Measurements from ENCODE around the gene ACACA.
A peak's percentile ranks its signal among the peaks of the same experiment; 100 is the strongest.

ACACA gene

GRCh38 chr17:37386462-37386861, 20.2 kb downstream of the ACACA start:
- no peaks in the 10 kb centered on the region for H4K20me1 ChIP-seq
- no peak overlapping the region for H3K9ac ChIP-seq
- no peak for TF ChIP-seq Cebpa-rat (IDR thresholded peaks at IDR 0.05)
- no peak overlapping the region for H3K4me2 ChIP-seq
- no peaks in the 10 kb centered on the region for H3K27me3 ChIP-seq
- peaks cover 0 to 7% (median 0%) of the 10 kb centered on the region in 10 experiments; a peak in 1 of 20 replicates for H3K4me1 ChIP-seq
- H3K27ac ChIP-seq = no peak overlapping the region
- H3K36me3 ChIP-seq = peaks cover 0 to 12% (median 0%) of the 10 kb centered on the region in 11 experiments; a peak in 3 of 22 replicates
- H3K4me3 ChIP-seq = no peak overlapping the region
- no peaks in the 10 kb centered on the region; a peak in 2 of 22 replicates for H3K9me3 ChIP-seq (replicated peaks in 1 of 11)

GRCh38 chr17:37385474-37385990, 21.1 kb downstream of the ACACA start:
- no peak overlapping the region for H3K27ac ChIP-seq
- H3K4me2 ChIP-seq = no peak overlapping the region
- H3K36me3 ChIP-seq = peaks cover 0 to 12% (median 0%) of the 10 kb centered on the region in 11 experiments; a peak in 3 of 22 replicates
- H3K27me3 ChIP-seq = no peaks in the 10 kb centered on the region
- no peak for TF ChIP-seq Cebpa-rat (IDR thresholded peaks at IDR 0.05)
- H3K9ac ChIP-seq = no peak overlapping the region
- H4K20me1 ChIP-seq = no peaks in the 10 kb centered on the region
- peaks cover 0 to 3% (median 0%) of the 10 kb centered on the region in 11 experiments; a peak in 3 of 22 replicates for H3K9me3 ChIP-seq (replicated peaks in 1 of 11)
- H3K4me3 ChIP-seq = no peak overlapping the region
- peaks cover 0 to 7% (median 0%) of the 10 kb centered on the region in 10 experiments; a peak in 1 of 20 replicates for H3K4me1 ChIP-seq

GRCh38 chr17:37384560-37385149, 22.0 kb downstream of the ACACA start:
- Histone ChIP-seq H3K4me2 (0 out of 22 replicates have a peak overlapping the region, but pooled peaks of 2 of the 11 experiments have one; percentile 1 to 10), H4K20me1 (no peaks in the 10 kb centered on the region), H3K27ac (no peak overlapping the region), H3K36me3 (peaks cover 0 to 12% (median 0%) of the 10 kb centered on the region in 11 experiments; a peak in 3 of 22 replicates), H3K27me3 (no peaks in the 10 kb centered on the region), H3K9me3 (replicated peaks in 1 of 11) (peaks cover 0 to 3% (median 0%) of the 10 kb centered on the region in 11 experiments; a peak in 3 of 22 replicates), H3K4me3 (no peak overlapping the region), H3K4me1 (peaks cover 0 to 7% (median 0%) of the 10 kb centered on the region in 10 experiments; a peak in 1 of 20 replicates), H3K9ac (no peak overlapping the region)
- TF ChIP-seq Cebpa-rat (IDR thresholded peaks at IDR 0.05) = no peak

GRCh38 chr17:37382056-37382455, 24.6 kb downstream of the ACACA start:
- Histone ChIP-seq H3K9ac (no peak overlapping the region), H3K36me3 (no peaks in the 10 kb centered on the region), H4K20me1 (no peaks in the 10 kb centered on the region), H3K27ac (no peak overlapping the region), H3K4me2 (no peak overlapping the region), H3K4me1 (peaks cover 0 to 7% (median 0%) of the 10 kb centered on the region in 10 experiments; a peak in 2 of 20 replicates), H3K27me3 (no peaks in the 10 kb centered on the region), H3K4me3 (no peak overlapping the region), H3K9me3 (replicated peaks in 1 of 11) (peaks cover 0 to 3% (median 0%) of the 10 kb centered on the region in 11 experiments; a peak in 3 of 22 replicates)
- TF ChIP-seq Cebpa-rat (IDR thresholded peaks at IDR 0.05) = no peak

GRCh38 chr17:37375706-37376105, 30.9 kb downstream of the ACACA start, which contains the start of gene C17orf78:
Gene C17orf78 (plus strand): TSS chr17:37375985. CDS start chr17:37376093, 108 bp downstream.
- no peak within 1 kb of the TSS for H3K27ac ChIP-seq
- no peaks in the 10 kb centered on the region; a peak in 1 of 20 replicates for H3K4me1 ChIP-seq
- H3K9me3 ChIP-seq (replicated peaks in 1 of 11) = no peaks in the 10 kb centered on the region
- no peak within 1 kb of the TSS for H3K9ac ChIP-seq
- H3K4me2 ChIP-seq = no peak within 1 kb of the TSS
- H3K36me3 ChIP-seq = no peaks in the 10 kb centered on the region
- no peak within 1 kb of the TSS for H3K4me3 ChIP-seq
- TF ChIP-seq Cebpa-rat (IDR thresholded peaks at IDR 0.05) = no peak
- no peaks in the 10 kb centered on the region for H4K20me1 ChIP-seq
- H3K27me3 ChIP-seq = no peaks in the 10 kb centered on the region

- H3K36me3 ChIP-seq = no peaks in the 10 kb centered on the region
- H3K27me3 ChIP-seq = no peaks in the 10 kb centered on the region
- no peak for TF ChIP-seq Cebpa-rat (IDR thresholded peaks at IDR 0.05)
- H3K4me1 ChIP-seq = peaks cover 0 to 1% (median 0%) of the 10 kb centered on the region in 10 experiments; a peak in 4 of 20 replicates
- H3K4me2 ChIP-seq = no peak overlapping the region
- no peak overlapping the region for H3K9ac ChIP-seq
- H3K4me3 ChIP-seq = no peak overlapping the region
- H3K9me3 ChIP-seq (replicated peaks in 1 of 11) = no peaks in the 10 kb centered on the region
- H4K20me1 ChIP-seq = no peaks in the 10 kb centered on the region
- H3K27ac ChIP-seq = no peak overlapping the region
Measured at GRCh38 chr17:37373530-37374159, 33.0 kb downstream of the ACACA start.

GRCh38 chr17:37368577-37368976, 38.1 kb downstream of the ACACA start:
- peaks cover 0 to 5% (median 0%) of the 10 kb centered on the region in 10 experiments; a peak in 4 of 20 replicates for H3K4me1 ChIP-seq
- no peaks in the 10 kb centered on the region for H4K20me1 ChIP-seq
- no peak overlapping the region for H3K4me3 ChIP-seq
- no peaks in the 10 kb centered on the region for H3K27me3 ChIP-seq
- no peak overlapping the region for H3K27ac ChIP-seq
- H3K36me3 ChIP-seq = peaks cover 0 to 4% (median 0%) of the 10 kb centered on the region in 11 experiments; a peak in 1 of 22 replicates
- H3K9ac ChIP-seq = no peak overlapping the region
- no peaks in the 10 kb centered on the region for H3K9me3 ChIP-seq (replicated peaks in 1 of 11)
- TF ChIP-seq Cebpa-rat (IDR thresholded peaks at IDR 0.05) = peak in 3 of 11 experiments; percentile 15 to 72 (median 43); a peak in 3 of 22 replicates
- H3K4me2 ChIP-seq = peak overlapping the region in 1 of 11 experiments; percentile 12; a peak in 1 of 22 replicates

- no peak for TF ChIP-seq Cebpa-rat (IDR thresholded peaks at IDR 0.05)
- Histone ChIP-seq H3K4me1 (peaks cover 0 to 14% (median 6%) of the 10 kb centered on the region in 10 experiments; a peak in 14 of 20 replicates), H3K36me3 (peaks cover 0 to 4% (median 0%) of the 10 kb centered on the region in 11 experiments; a peak in 1 of 22 replicates), H3K9ac (no peak overlapping the region), H3K9me3 (replicated peaks in 1 of 11) (no peaks in the 10 kb centered on the region), H4K20me1 (no peaks in the 10 kb centered on the region), H3K27me3 (no peaks in the 10 kb centered on the region), H3K27ac (no peak overlapping the region), H3K4me3 (no peak overlapping the region), H3K4me2 (no peak overlapping the region)
Measured at GRCh38 chr17:37365589-37365988, 41.0 kb downstream of the ACACA start.

GRCh38 chr17:37361543-37361942, 45.1 kb downstream of the ACACA start:
- H3K4me1 ChIP-seq = peaks cover 23 to 36% (median 31%) of the 10 kb centered on the region in 10 experiments
- H3K27me3 ChIP-seq = no peaks in the 10 kb centered on the region
- peaks cover 0 to 7% (median 0%) of the 10 kb centered on the region in 11 experiments; a peak in 3 of 22 replicates for H3K36me3 ChIP-seq
- peak overlapping the region in 1 of 11 experiments; percentile 88; a peak in 1 of 22 replicates for H3K4me2 ChIP-seq
- no peak for TF ChIP-seq Cebpa-rat (IDR thresholded peaks at IDR 0.05)
- H3K9ac ChIP-seq = no peak overlapping the region
- peaks cover 0 to 22% (median 13%) of the 10 kb centered on the region in 11 experiments; a peak in 17 of 22 replicates for H4K20me1 ChIP-seq
- H3K9me3 ChIP-seq (replicated peaks in 1 of 11) = no peaks in the 10 kb centered on the region
- no peak overlapping the region for H3K27ac ChIP-seq
- H3K4me3 ChIP-seq = no peak overlapping the region
